OCI-LY7 (cell line): ENCODE results near the gene PRKCA.

ENCODE experiments used
- EZH2phosphoT487 ChIP-seq: fragments of 200-600 bp; sonication (generic); IDR thresholded peaks from 2 replicates; pipeline ENCODE4 v1.6.1; 2018; ENCODE audit warnings: low read depth, borderline replicate concordance, mild to moderate bottlenecking, mixed run types, antibody characterized with exemption, low read length, moderate library complexity, mixed read lengths
- TF ChIP-seq, protein P1 (sequence below): fragments of 200-600 bp; sonication (generic); conservative IDR thresholded peaks from 2 replicates; pipeline ENCODE4 v1.5.1; 2014; ENCODE audit warnings: mild to moderate bottlenecking, antibody characterized with exemption, low read length, moderate library complexity, mixed read lengths

DNA sequence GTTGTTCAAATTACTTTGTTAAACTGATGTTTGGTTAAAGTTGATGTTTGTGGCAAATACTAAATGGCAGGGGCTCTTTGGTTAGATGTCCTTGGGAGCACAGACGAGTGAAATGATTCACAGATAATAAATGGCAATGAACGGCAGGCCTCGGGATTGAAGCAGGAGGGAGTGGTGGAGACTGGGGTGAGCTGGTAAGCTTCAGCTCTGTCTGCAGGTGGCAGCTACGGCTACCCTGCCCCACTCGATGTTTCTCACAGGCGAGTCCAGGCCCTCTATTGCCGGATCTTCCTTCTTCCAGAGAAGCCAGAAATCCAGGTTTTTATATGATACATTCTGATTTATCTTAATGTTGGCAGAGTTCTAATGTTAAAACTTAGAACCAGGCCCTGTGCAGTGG is 387.8 kb downstream of the PRKCA start:
- TF ChIP-seq, protein P1, sequence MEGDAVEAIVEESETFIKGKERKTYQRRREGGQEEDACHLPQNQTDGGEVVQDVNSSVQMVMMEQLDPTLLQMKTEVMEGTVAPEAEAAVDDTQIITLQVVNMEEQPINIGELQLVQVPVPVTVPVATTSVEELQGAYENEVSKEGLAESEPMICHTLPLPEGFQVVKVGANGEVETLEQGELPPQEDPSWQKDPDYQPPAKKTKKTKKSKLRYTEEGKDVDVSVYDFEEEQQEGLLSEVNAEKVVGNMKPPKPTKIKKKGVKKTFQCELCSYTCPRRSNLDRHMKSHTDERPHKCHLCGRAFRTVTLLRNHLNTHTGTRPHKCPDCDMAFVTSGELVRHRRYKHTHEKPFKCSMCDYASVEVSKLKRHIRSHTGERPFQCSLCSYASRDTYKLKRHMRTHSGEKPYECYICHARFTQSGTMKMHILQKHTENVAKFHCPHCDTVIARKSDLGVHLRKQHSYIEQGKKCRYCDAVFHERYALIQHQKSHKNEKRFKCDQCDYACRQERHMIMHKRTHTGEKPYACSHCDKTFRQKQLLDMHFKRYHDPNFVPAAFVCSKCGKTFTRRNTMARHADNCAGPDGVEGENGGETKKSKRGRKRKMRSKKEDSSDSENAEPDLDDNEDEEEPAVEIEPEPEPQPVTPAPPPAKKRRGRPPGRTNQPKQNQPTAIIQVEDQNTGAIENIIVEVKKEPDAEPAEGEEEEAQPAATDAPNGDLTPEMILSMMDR, result no peak
- TF ChIP-seq EZH2phosphoT487, result no peak
